ENCODE data around the gene CX3CL1. TPM values are rescaled to one million over a fixed set of nuclear protein-coding genes. Genes with fewer than 3 reads are reported as not detected.

CX3CL1 gene
- total and polyA plus RNA-seq, 2 donors (not counting 3 experiments of a cell fraction or from before 2014, with no cell fraction given): 2.0 to 2.3 TPM

GRCh38 chr16:57352636-57353047, 19.6 kb upstream of the CX3CL1 start:
- intact Hi-C loops (cut with micrococcal nuclease): no loop called here
- no peak for FAIRE-seq
- no TSS peak for BruUV-seq (replicated peaks)

GRCh38 chr16:57354311-57354710, 18.0 kb upstream of the CX3CL1 start:
- intact Hi-C loops (cut with micrococcal nuclease): no loop called here
- H3K9me1 ChIP-seq (replicated peaks; ENCODE audit: control insufficient read depth, extremely low read depth, insufficient read depth, low read length): no peaks in the 10 kb centered on the region
- H3K79me2 ChIP-seq (ENCODE audit: control insufficient read depth, insufficient read depth, low read length): no peaks in the 10 kb centered on the region
- H3K27me3 ChIP-seq (ENCODE audit: control insufficient read depth in 2 of 2, insufficient read depth in 2 of 2, low read length in 2 of 2): peaks cover 2 to 3% of the 10 kb centered on the region in 2 experiments
- CTCF ChIA-PET: interaction anchor here (1.0 kb wide), 1 partner anchor 9 kb away, joined by 3 read pairs; no protein-coding TSS in a partner anchor
- TF ChIP-seq MAX (IDR thresholded peaks at IDR 0.05; ENCODE audit: insufficient read depth, insufficient read length) (no peak), MYC (IDR thresholded peaks at IDR 0.05; ENCODE audit: low read depth, low read length) (no peak), GATA2 (IDR thresholded peaks at IDR 0.05; ENCODE audit: insufficient read depth, insufficient read length, low read depth, low read length) (no peak), EZH2 (IDR thresholded peaks at IDR 0.05; ENCODE audit: borderline replicate concordance, low read depth, low read length, severe bottlenecking) (no peak), POLR2A (IDR thresholded peaks at IDR 0.05; ENCODE audit: low read depth, low read length) (no peak), POLR2AphosphoS5 (IDR thresholded peaks at IDR 0.05; ENCODE audit: insufficient read depth, low read depth, low read length) (no peak), JUN (IDR thresholded peaks at IDR 0.05; ENCODE audit: borderline replicate concordance, insufficient read depth, insufficient read length, low read depth) (no peak), FOS (IDR thresholded peaks at IDR 0.05; ENCODE audit: borderline replicate concordance, insufficient read depth, low read length) (no peak), CTCF (IDR thresholded peaks at IDR 0.05; ENCODE audit: extremely low read depth in 1 of 2, insufficient read depth in 1 of 2, low read depth in 1 of 2, low read length in 2 of 2) (no peak)
- dilution Hi-C loops (cut with MboI; ENCODE audit: extremely low pct_ligation_motif_present, low sequenced_read_pairs): no loop called here
- no peaks in the 10 kb centered on the region for H4K20me1 ChIP-seq (replicated peaks; ENCODE audit: control insufficient read depth, extremely low read depth, insufficient read depth, low read length)
- no peak overlapping the region for H2AFZ ChIP-seq (ENCODE audit: low read depth, low read length)
- H3K36me3 ChIP-seq (ENCODE audit: control insufficient read depth in 2 of 2, extremely low read depth in 1 of 2, insufficient read depth in 2 of 2, low read length in 2 of 2): no peaks in the 10 kb centered on the region
- no peak overlapping the region for H3K4me2 ChIP-seq (ENCODE audit: insufficient read depth, low read length)
- H3K4me3 ChIP-seq (replicated peaks in 1 of 3; ENCODE audit: insufficient read depth in 1 of 3, low read depth in 1 of 3, low read length in 3 of 3): no peak overlapping the region
- no peak overlapping the region for H3K9ac ChIP-seq (replicated peaks; ENCODE audit: extremely low read depth, insufficient read depth, low read length)
- no peaks in the 10 kb centered on the region for H3K4me1 ChIP-seq (ENCODE audit: control insufficient read depth, extremely low read depth, insufficient read depth, low read length)
- POLR2A ChIA-PET: no interaction called here
- no peak for FAIRE-seq
- H3K27ac ChIP-seq (ENCODE audit: insufficient read depth, low read depth, low read length): no peak overlapping the region
- H3K9me3 ChIP-seq (replicated peaks; ENCODE audit: control insufficient read depth, insufficient read depth, low read length): no peaks in the 10 kb centered on the region
- no TSS peak for BruUV-seq (replicated peaks)
- DNase-seq (ENCODE audit: low read depth, low spot score): no peak

More at GRCh38 chr16:57352636-57353047, 19.6 kb upstream of the CX3CL1 start:
- no peaks in the 10 kb centered on the region for H3K36me3 ChIP-seq (ENCODE audit: control insufficient read depth in 2 of 2, extremely low read depth in 1 of 2, insufficient read depth in 2 of 2, low read length in 2 of 2)
- ChIA-PET POLR2A (no interaction called here), CTCF (interaction anchor here (1.4 kb wide), 1 partner anchor 25 kb away, joined by 3 read pairs; no protein-coding TSS in a partner anchor)
- no peak overlapping the region for H2AFZ ChIP-seq (ENCODE audit: low read depth, low read length)
- H3K4me2 ChIP-seq (ENCODE audit: insufficient read depth, low read length): no peak overlapping the region
- TF ChIP-seq POLR2AphosphoS5 (IDR thresholded peaks at IDR 0.05; ENCODE audit: insufficient read depth, low read depth, low read length): no peak
- no peak for TF ChIP-seq FOS (IDR thresholded peaks at IDR 0.05; ENCODE audit: borderline replicate concordance, insufficient read depth, low read length)
- TF ChIP-seq EZH2 (IDR thresholded peaks at IDR 0.05; ENCODE audit: borderline replicate concordance, low read depth, low read length, severe bottlenecking): no peak
- no peak overlapping the region for H3K9ac ChIP-seq (replicated peaks; ENCODE audit: extremely low read depth, insufficient read depth, low read length)
- H3K9me1 ChIP-seq (replicated peaks; ENCODE audit: control insufficient read depth, extremely low read depth, insufficient read depth, low read length): no peaks in the 10 kb centered on the region
- H3K4me3 ChIP-seq (replicated peaks in 1 of 3; ENCODE audit: insufficient read depth in 1 of 3, low read depth in 1 of 3, low read length in 3 of 3): no peak overlapping the region
- H3K27ac ChIP-seq (ENCODE audit: insufficient read depth, low read depth, low read length): no peak overlapping the region
- dilution Hi-C loops (cut with MboI; ENCODE audit: extremely low pct_ligation_motif_present, low sequenced_read_pairs): no loop called here
- no peaks in the 10 kb centered on the region for H3K9me3 ChIP-seq (replicated peaks; ENCODE audit: control insufficient read depth, insufficient read depth, low read length)
- peaks cover 7 to 13% of the 10 kb centered on the region in 2 experiments for H3K27me3 ChIP-seq (ENCODE audit: control insufficient read depth in 2 of 2, insufficient read depth in 2 of 2, low read length in 2 of 2)
- H3K79me2 ChIP-seq (ENCODE audit: control insufficient read depth, insufficient read depth, low read length): no peaks in the 10 kb centered on the region
- no peaks in the 10 kb centered on the region for H4K20me1 ChIP-seq (replicated peaks; ENCODE audit: control insufficient read depth, extremely low read depth, insufficient read depth, low read length)
- DNase-seq (ENCODE audit: low read depth, low spot score): no peak
- H3K4me1 ChIP-seq (ENCODE audit: control insufficient read depth, extremely low read depth, insufficient read depth, low read length): no peaks in the 10 kb centered on the region

All from endothelial cell of umbilical vein (primary cell).